Myocyte (in vitro differentiated cells): Measurements from ENCODE around the gene UTS2. TPM values are rescaled to one million over a fixed set of nuclear protein-coding genes. Genes with fewer than 3 reads are reported as not detected.

Experiments
- DNase-seq: peaks from one replicate; pipeline ENCODE4 v3.0.0-alpha.2; 2012; ENCODE audit warnings: low read depth
- total RNA-seq: library from RNA; depleted of rRNA; stranded (reverse); fragments of >200 nt; gene quantifications from 2 replicates; pipeline ENCODE4 v1.2.3, GENCODE V29; 2014

The UTS2 gene
- total RNA-seq, 1 donor from 2014 or later: not detected

- no peak for DNase-seq
These were observed 39.0 kb downstream of the UTS2 start for GRCh38 chr1:7813677-7814373.

GRCh38 chr1:7811476-7811875, 41.4 kb downstream of the UTS2 start:
- DNase-seq: no peak

GRCh38 chr1:7810395-7810794, 42.5 kb downstream of the UTS2 start:
- peak; percentile 57 for DNase-seq

- DNase-seq: no peak
These were observed 43.1 kb downstream of the UTS2 start for GRCh38 chr1:7809742-7810141.

GRCh38 chr1:7808253-7808844, 44.5 kb downstream of the UTS2 start:
- DNase-seq: peak; percentile 46

GRCh38 chr1:7805460-7805859, 47.4 kb downstream of the UTS2 start:
- no peak for DNase-seq

Other genes starting within 250 kb of the UTS2 start
- 137 and 141 TPM in 2 replicates for gene VAMP3, start 81.8 kb downstream of the UTS2 start, total RNA-seq
- gene PER3, start 68.8 kb downstream of the UTS2 start, total RNA-seq: 7.2 and 9.0 TPM in 2 replicates
- gene TNFRSF9, start 87.8 kb upstream of the UTS2 start, total RNA-seq: 0.05 TPM in 1 of 2 replicates, not detected in the other
- gene PARK7, start 108.6 kb upstream of the UTS2 start, total RNA-seq: 291 and 310 TPM in 2 replicates
- gene ERRFI1, start 173.2 kb upstream of the UTS2 start, total RNA-seq: 138 and 194 TPM in 2 replicates